GM23338 (cell line): ENCODE results near the gene SUSD1.

Experiments used
- CREB1 ChIP-seq: fragments of 250-450 bp; sonication (Bioruptor Pico); IDR thresholded peaks from 2 replicates; pipeline ENCODE4 v1.5.0; 2020; ENCODE audit warnings: low read depth, mild to moderate bottlenecking, moderate library complexity
- CTCF ChIP-seq, 2 experiments: fragments of 200-600 bp in 1 of 2; sonication (generic) in 1 of 2; conservative IDR thresholded peaks; 2 replicates each; pipeline versions ENCODE4 v1.5.1 to v1.6.1; 2016 to 2017; ENCODE audit warnings: antibody characterized with exemption in 2 of 2, low read depth in 2 of 2, mild to moderate bottlenecking in 2 of 2, moderate library complexity in 1 of 2
- EZH2 ChIP-seq: fragments of 200-600 bp; sonication (generic); IDR thresholded peaks from one replicate; pipeline ENCODE4 v1.8.0; 2017; ENCODE audit warnings: antibody characterized with exemption, mild to moderate bottlenecking, low read depth; ENCODE audit not compliant: unreplicated experiment
- REST ChIP-seq: IDR thresholded peaks from one replicate; pipeline ENCODE4 v1.6.1; 2018; ENCODE audit warnings: antibody characterized with exemption; ENCODE audit not compliant: unreplicated experiment
- STAT1 ChIP-seq: IDR thresholded peaks from one replicate; pipeline ENCODE4 v1.6.1; 2016; ENCODE audit warnings: antibody characterized with exemption; ENCODE audit not compliant: unreplicated experiment

DNA sequence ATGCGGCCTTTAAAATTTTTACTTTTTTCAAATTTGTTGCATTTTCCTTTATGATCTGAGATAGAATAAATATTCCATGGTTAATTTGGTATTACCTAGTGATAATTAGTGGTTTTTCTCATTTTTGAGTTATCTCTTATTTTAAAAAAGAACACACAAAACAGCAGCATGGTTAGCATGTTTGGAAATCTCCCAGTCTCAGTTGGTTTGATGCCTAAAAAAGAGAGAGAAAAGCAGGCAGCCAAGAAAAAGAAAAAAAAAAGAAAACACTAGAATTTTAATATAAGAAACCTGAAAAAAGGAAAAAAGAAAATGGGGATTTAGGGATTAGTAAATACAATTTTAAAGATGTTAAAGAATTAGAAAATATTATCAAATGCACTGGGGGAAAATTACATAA, 15.3 kb downstream of the SUSD1 start:
- TF ChIP-seq CTCF (conservative IDR thresholded peaks at IDR 0.05; ENCODE audit: low read depth in 2 of 2), result no peak
- no peak for TF ChIP-seq STAT1
- no peak for TF ChIP-seq REST
- TF ChIP-seq EZH2, result no peak
- no peak for TF ChIP-seq CREB1 (CRISPR knock-in tag)
